ENCODE results near the gene IGIP.

The IGIP gene

DNA sequence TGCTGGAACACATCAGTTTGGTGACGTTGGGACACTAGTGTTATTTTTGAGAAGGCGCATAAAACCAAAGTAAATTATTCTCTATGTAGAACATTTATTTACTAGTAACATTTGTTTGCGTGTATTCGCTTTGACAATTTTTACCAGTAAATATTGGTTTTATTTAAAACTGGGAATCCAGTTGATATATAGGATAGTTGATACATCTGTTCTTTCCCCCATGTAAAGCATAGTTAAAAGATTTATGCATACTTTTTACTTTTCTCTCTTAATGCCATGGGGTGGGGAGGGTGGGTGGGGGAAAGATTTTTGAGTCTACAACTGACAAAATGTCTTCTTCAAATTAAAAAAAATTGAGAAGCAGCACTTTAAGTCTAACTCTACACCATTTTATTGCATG lies at the start of gene IGIP:
Gene IGIP (plus strand): TSS at position 301 of the 400 bp plus-strand sequence. CDS start 2,540 bp downstream, outside the sequence.
- DNase-seq = no peak

DNA sequence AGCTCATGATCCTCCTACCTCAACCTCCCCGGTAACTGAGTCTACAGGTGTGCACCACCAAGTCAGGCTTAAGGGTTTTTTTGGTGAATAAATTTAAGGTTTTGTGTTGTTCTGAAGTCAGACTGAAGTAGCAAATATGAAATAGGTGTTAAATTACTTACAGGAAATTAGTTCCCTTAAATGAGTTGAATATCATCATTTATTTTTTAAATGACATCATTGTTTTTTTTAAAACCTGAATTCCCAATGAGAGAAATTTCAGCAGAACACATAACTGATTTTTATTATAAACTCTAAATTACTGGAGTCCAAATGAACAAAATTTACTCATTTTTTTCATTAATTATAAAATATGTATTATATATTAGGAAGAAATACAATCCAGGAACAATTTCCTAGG lies 49.6 kb upstream of the IGIP start:
- no peak for DNase-seq

DNA sequence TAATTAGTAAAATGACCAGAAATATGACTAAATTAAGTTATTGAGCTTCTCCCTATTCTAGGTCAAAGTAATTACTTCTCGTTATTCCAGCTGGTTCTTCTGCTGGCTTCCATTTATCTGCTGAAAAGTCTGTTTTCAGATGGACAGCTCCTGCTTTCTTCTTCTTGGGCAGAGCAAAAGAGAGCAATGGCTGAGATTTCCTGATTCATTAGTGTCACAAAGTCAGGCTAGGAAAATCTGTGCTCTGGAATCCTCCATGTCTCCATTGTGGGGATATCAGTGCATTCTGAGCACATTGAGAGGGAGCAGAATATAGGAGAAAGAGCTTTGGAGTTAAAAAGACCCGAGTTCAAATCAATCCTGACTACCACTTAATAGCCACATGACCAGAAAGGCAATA lies 48.9 kb upstream of the IGIP start:
- no peak for DNase-seq

DNA sequence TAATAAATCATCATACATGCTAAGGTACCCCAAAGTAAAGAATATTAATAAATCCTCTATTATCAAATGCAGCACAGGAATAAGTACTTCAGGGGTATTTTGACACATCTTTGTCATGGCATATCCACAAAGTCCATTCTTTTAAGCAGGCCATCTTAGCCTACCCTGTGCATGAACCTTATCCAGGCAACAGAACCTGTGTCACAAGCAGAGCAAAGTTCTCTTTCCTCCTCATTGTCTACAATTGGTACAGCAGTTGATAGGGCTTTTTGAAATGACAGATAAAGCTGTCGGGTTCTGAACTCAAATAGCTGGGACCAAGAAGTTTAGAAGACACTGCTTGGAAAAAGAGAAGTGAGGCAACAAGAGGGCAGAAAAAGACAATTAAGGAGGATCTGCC lies 42.6 kb upstream of the IGIP start:
- DNase-seq = no peak

DNA sequence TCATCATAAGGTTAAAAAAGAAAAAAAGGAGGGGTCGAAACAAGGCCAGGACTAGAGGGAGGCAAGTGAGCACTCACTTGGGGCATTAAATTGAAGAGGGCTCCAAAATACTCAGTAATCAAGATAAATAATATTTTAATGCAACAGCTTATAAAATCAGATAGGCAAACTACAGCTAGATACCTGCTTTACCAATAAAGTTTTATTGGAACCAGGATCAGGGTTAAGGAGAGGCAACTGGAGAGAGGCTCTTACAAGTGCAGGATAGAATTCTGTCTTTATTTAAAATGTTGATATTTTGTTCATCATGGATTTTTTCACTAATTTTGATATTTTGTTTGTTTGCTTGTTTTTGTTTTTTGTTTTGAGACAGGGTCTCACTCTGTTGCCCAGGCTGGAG lies 42.1 kb upstream of the IGIP start:
- no peak for DNase-seq

DNA sequence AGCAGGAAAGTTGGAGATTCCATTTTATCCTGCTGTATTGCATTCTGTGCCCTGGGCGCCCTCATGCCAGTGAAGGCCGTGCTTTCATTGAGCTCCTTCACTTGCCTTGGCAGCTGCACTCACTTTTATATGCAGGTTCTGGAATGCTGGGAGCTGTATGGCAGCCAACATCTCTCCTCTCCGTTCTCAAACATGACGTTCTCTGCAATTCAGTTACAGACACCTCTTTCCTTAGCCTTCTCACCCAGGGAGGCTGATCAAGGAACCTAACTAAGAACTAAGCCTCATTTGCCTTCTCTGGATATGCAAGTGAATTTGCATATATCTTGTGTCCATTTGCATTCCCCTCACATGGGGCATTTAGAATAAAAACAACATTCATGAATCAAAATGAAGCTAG lies 41.2 kb upstream of the IGIP start:
- DNase-seq = no peak

DNA sequence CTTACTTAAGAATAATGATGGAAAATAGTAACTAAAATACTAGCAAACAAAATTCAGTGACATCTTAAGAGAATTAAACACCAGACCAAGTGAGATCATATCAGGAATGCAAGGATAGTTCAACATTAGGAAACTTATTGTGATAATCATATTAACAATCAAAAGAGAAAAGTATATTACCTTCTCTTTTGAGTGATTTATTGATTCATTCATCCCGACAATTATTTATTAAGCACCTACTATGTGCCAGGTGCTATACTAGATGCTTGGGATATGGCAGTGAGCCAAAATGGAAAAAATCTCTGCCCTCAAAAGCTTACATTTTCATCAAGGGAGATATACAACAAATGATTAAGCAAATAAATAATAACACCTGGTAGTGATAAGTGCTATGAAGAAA lies 35.5 kb upstream of the IGIP start:
- no peak for DNase-seq

DNA sequence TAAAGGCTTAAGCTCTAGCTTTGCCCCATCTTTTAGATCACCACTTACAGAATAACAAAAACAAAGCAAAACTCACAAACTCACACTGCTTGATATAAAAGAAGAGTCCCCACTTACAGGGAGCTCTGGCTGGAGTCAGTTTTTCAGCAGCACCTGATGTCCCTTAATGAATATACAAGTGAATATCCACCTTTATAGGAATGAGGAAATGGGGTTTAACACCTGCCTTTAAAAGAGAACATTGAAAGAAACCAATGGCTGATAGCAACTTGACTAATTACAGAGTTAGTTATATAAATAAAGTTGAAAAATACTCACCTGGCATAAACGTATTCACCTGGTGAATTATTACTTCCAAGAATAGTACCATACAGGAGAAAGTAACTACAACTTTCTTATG lies 32.6 kb upstream of the IGIP start:
- no peak for DNase-seq

DNA sequence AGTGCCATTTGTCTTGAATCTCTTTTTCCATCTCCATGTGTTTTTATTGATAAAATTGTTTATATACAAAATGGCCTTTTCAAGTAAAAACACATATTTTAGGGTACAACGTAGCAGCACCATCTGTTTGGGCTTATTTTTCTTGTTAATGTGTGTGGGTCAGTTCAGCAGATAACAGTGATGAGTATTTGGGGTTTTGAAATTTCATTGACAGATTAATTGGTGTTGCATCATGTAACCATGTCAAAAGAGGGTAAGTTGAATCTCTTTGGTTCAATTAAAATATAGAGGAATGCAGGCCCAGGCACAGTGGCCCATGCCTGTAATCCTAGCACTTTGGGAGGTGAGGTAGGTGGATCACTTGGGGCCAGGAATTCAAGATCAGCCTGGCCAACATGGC lies 31.9 kb upstream of the IGIP start:
- no peak for DNase-seq

DNA sequence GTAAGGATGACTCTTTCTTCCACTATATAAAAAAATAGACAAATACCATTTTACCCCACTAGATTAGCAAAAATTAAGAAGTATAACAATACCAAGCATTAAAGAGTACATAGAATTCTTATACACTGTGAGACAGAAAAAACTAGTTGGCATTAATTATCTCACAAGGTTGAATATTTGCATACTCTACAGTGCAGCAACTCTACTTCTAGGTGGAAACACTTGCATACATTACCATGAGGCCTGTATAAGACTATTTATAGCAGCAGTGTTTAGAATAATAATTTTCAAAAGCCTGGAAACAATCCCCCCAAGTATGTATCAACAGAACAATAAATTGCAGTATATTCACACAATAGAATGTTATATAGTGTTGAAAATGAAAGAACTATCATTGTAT lies 30.8 kb upstream of the IGIP start:
- DNase-seq = no peak

DNA sequence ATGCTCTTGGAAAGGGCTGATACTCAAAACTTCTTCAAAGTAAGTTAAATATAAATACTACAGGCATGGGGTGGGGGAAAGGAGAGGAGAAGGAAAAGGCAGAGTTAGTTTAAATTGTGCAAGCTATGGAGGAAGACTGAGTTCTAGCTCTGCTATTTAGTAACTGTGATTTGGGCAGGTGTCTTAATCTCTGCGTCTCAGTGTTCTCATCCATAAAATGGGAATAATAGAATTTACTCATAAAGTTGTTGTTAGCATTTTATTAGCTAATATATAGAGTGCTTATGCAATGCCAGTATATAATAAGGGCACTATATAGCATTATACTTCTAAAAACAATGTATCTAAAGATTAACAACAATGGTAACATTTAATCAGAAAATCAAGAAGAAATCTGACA lies 24.6 kb upstream of the IGIP start:
- no peak for DNase-seq

DNA sequence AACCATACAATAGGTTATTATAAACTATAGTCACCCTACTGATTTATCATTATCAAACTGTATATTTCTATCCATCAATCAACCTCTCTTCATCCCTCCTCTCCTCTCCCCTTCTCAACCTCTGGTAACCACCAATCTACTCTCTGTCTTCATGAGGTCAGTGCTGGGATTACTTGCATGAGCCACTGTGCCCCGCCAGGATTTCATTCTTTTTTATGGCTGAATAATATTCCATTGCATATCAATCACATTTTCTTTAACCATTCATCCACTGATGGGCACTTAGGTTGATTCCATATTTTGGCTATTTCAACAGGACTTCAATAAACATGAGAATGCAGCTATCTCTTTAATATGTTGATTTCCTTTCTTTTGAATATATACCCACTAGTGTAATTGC lies 22.6 kb upstream of the IGIP start:
- DNase-seq = no peak

DNA sequence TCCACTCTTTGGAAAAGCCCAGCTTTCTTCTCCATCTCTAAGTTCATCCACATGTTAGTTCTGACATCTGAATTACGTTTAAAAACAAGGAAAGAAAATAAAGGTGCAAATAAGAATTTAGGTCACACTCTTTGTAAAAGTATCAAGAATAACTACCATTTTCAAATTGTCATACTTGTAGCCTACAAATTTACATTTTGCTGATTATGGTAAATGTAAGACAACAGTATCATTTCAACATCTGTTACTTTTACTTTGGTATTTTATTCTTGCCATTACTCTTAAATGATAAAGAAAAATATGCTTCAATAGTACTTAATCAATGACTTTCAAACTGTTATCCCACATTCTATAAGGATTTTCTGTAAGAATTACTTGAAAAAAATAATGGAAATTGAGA lies 21.6 kb upstream of the IGIP start:
- no peak for DNase-seq

DNA sequence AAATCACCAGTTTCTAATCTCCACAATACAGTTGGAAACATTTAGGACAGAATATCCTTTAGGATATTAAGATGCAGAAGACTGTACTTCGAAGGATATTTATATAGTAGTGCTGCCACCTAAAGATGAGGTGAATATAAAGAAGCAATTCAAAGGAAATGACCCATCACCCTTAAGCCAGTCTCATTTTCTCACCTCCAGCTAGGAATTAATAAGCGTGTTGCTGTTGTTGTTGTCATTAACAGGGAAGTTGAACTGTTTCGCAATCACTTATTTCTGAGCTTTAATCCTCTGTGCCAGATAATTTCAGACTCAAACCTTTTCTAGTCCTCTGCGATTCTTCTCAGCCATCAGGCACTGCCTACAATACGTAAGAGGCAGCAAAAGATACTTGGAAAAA lies 19.6 kb upstream of the IGIP start:
- DNase-seq = no peak

DNA sequence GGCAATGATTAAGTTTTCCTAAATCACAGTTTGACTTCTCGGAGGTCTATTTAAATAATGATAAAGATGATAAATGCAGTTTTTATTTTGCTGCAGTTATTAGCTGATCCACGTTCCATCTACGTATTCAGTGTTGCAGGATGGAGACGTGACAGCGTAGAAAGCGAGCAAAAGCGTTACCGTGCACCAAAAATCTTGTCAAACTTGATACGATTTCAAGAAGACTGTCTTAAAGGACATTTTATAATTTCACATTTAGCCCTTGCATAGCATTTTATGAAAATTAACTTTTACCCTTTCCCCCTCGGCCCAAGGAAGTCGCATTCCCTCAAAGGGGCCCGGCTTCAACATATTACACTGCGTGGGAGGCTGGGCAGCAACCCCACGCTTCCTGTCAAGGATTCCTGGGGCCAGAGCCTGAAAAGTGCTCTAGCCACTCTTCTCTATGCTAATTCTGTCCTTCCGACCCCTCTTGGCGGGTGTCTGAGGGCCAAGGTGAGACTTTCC lies 18.9 kb upstream of the IGIP start:
- DNase-seq = no peak

DNA sequence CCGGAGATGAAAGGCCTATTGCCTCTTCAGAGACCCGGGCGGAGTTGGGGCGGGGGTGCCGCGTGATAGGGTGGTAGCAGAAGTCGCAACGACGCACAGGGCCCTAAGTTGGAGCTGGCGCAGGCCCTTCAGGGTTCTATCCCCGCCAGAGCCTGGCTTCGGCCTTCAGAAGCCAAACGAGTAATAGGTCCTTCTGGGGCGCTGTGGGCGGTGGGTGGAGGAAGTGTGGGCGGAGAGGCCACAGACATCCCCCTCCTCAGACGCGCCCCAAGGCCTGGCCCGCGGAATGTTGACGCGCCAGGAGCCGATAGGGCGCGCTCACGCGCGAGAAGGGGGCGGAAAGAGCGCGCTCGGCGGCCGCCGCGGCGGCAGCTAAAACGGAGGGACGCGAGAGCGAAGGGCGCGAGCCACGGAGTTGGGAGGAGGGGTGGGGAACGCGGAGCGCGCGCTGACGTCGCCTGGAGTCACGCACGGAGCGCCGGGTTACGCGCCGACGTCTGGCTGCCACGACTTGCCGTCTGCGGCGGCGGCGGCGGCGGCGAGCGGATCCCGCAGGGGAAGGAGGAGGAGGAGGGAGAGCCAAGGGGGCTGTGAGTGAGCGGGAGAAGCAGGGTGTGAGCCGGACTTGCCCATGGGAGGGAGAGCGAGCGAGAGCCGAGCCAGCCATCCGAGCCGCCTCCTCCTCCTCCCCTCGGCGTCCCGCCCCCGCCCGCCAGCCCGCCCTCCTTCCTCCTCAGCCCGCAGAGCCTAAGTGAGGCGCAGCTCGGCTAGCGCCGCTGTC lies 18.2 kb upstream of the IGIP start:
- peak; percentile 82 for DNase-seq

DNA sequence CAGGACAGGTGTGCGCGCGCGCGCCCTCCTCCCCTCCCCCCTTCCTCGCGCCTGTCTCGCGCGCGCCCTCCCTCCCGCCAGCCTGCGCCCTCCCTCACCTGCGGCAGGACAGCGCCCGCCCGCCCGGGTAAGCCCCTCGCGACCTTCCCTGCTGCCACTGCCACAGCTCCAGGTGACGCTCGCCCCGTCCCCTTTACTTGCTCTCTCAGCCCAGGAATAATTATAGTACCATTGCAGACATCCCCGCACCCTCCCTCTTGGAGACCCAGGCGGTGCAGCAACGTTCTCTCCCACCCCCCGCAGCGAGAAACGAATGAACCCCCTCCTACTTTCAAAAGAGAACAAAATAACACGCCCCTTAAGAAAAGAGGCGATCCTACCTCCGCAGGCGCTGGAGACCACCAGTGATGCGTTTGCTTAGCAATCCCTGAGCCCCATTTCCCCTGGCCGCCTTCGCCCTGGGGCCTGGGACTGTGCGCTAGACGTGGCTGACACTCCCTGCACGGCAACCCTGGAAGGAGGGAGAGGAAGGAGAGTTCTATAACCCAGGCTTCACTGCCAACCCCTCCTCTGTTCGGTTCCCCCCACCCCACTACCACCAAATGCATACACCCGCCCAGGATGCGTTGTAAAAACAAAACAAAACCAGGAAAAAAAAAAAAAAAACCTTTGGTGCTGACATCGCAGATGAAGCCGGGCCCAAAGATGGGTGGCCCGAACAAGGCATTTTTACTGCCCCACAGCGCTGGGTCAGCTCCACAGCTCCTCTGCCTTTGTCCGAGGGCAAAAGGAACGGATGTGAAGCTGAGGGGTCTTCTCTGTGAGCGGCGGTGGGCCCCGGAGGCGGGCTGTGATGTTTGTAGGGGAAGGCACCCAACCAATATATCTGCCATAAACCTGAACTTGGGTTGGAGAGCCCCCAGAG lies 17.4 kb upstream of the IGIP start:
- no peak for DNase-seq

DNA sequence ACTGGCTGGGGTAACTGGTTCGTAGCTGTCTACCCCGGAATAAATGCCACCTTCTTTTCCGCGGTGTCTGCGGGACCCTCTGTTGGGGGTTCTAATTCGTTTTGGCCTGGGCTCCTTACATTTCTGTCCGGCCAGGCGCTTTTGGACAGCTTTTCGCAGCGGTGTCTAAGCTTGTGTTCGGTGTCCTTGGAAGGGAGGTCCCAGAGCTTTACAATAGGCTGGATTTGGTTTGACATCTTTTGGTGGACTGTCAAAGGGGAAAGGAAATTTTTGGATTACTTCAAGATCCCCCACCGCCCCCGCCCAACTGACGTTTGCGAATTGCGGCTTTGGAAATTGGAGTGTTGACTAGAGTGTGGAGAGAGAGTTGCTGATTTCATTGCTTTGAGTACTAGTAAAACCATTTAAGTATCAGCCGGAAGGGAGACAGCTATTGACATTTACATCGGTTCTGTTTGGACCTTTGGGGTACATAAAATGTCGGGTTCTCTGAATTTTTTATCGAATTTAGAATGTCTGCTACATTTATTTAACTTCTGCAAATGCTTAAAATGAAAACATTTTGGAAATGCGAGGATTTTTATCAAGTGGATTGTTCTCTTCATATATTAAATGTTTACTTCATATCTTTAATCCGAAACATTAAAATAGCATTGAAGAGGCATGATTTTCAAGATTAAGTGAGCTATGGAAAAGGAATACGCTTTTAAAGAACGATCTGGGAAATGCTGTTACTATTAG lies 16.5 kb upstream of the IGIP start:
- no peak for DNase-seq

DNA sequence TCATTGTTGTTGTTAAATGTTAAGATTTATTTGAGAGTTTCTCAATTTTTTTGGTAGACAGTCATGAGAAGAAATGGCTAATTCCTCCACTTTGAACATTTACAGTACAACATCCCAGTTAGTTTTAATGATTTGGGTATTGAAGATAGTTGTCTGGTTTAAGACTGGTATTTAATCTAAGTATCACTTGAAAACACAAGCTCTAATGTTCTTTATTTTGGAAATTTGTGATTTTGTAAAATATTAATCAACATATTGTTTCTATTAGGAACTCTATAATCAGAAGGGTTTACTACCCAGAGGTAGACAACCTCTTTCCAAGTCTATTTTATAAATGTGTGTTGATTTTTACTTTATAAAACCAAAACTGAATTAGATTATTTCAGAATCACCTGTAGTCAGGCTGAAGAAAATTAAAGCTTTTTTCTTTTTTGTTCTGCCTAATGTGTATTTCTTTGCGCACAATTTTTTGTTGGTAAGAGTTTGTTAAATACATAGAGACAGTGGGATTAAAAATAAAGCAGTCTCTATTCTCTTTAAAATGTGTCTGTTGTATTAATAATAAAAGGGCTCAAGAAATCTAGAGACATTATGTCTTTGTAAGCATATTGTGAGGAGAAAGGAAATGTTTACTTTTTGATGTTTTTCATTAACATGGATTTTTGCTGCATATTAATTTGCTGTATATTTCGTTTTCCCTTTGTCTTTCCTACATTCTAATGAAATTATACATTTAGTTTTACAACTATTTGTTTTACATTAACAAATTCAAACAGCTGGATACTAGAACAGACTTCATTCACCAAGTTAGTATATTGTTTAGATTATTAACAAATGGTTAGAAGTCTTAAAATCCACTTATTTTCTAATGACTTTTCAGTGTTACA lies 15.7 kb upstream of the IGIP start:
- no peak for DNase-seq

DNA sequence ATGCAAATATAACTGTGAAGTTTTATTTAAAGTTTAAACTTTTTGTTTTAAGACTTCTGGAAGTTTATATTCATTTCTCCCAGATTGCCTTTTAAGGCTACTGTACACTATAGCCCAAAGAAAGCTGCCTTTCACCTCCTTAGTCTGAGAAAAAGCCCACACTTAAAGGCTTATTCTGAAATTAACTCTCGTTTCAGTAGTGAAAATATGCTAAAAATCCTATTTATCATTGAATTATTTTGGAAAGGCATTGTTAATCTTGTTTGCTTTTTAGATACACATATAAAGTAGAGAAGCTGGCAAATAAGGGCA lies 15.1 kb upstream of the IGIP start:
- no peak for DNase-seq

DNA sequence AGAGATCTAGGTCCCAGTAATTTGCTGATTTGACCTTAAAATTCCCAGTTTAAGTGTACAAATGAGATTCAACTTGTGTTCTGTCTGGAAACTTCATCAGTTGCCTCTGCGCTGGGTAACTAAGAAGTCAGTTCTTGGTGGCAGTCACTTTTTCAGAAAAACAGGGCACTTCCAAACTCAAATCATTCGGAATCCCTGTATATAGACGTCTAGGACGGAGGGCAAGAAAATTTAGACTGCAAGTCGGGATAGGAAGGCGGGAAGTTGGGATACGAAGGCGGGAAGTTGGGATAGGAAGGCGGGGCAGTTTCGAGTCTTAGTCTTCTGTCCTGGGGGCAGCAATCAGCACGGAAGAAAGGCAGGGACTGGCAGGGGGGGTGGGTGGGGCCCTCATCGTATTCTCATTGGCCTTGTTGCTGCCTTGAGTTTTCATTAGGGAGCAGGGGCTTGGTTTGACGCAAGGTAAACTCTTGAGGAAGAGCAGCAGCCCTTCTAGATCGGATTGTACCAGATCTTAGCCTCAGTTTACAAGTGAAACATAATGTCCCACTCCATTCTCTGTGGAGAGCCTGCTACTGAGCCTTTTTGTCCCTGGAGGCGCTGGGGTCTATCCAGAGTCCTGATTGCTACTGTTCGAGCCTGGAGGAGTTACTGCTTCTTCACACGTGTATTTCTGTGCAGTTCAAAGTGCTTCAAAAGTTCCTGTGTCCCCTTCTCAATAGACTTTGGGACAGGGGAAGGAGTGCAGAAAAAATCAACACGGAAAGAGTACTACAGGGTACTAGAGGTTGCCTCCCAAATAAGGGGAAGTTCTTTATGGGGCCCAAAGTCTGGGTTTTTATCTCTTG lies 14.5 kb upstream of the IGIP start:
- DNase-seq = no peak
